Raji (cell line): ENCODE data around the gene WDR59.

Experiments used
- POLR2A ChIP-seq: IDR thresholded peaks from 2 replicates; pipeline ENCODE4 v1.6.1; 2011; ENCODE audit warnings: low read depth, low read length, control low read depth; ENCODE audit not compliant: insufficient read depth

WDR59 gene

GRCh38 chr16:74997042-74997491 is 12.1 kb upstream of the WDR59 start:
- no peak for TF ChIP-seq POLR2A

- TF ChIP-seq POLR2A = no peak
Observed at GRCh38 chr16:74995986-74996385, 11.1 kb upstream of the WDR59 start.

- TF ChIP-seq POLR2A = no peak
Observed at GRCh38 chr16:74991593-74992403, 6.9 kb upstream of the WDR59 start.

- no peak for TF ChIP-seq POLR2A
Observed at GRCh38 chr16:74991268-74991592, 6.3 kb upstream of the WDR59 start.

- TF ChIP-seq POLR2A = no peak
Observed at GRCh38 chr16:74990832-74991231, 5.9 kb upstream of the WDR59 start.

GRCh38 chr16:74987027-74987681 is 2.2 kb upstream of the WDR59 start:
- no peak for TF ChIP-seq POLR2A

GRCh38 chr16:74984194-74984528 is 762 bp downstream of the WDR59 start:
- no peak for TF ChIP-seq POLR2A

- TF ChIP-seq POLR2A = no peak
Observed at GRCh38 chr16:74982256-74982655, 2.7 kb downstream of the WDR59 start.

- no peak for TF ChIP-seq POLR2A
Observed at GRCh38 chr16:74975591-74975990, 9.3 kb downstream of the WDR59 start.

- no peak for TF ChIP-seq POLR2A
Observed at GRCh38 chr16:74973304-74973703, 11.6 kb downstream of the WDR59 start.

GRCh38 chr16:74954763-74955162 is 30.2 kb downstream of the WDR59 start:
- TF ChIP-seq POLR2A = no peak

GRCh38 chr16:74951681-74952080 is 33.2 kb downstream of the WDR59 start:
- TF ChIP-seq POLR2A = no peak

GRCh38 chr16:74951206-74951605 is 33.7 kb downstream of the WDR59 start:
- no peak for TF ChIP-seq POLR2A

- TF ChIP-seq POLR2A = no peak
Observed at GRCh38 chr16:74950511-74950910, 34.4 kb downstream of the WDR59 start.

GRCh38 chr16:74949309-74949708 is 35.6 kb downstream of the WDR59 start:
- no peak for TF ChIP-seq POLR2A

- TF ChIP-seq POLR2A = no peak
Observed at GRCh38 chr16:74944466-74944865, 40.5 kb downstream of the WDR59 start.
